ENCODE data around the gene VSIG8. TPM values are rescaled to one million over a fixed set of nuclear protein-coding genes. Genes with fewer than 3 reads are reported as not detected.

VSIG8 gene
- total and polyA plus RNA-seq, 2 of the 4 experiments (the other 2 are of a cell fraction): not detected

DNA sequence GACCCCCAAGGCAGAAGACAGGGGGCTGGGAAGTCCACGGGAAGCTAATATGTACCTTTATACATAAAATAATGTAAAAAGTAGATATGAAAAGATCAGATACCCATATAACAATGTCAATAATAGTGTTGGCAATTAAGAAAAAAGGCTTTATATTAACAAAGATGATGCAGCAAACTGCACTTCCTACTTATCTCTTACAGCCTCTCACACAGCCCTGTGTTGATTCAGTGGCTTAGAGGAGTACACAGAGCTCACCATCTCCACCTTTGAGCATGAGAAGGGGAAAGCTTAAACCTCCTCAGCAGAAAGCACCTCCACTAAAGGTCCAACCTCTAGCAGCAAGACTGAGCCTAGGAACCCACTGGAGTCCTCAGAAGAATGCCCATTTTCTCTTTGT, 7.2 kb upstream of the VSIG8 start:
- Histone ChIP-seq H4K5ac (ENCODE audit: low read depth, low read length) (peak overlapping the region; percentile 43; the same call in 1 of the 2 replicates), H2BK15ac (ENCODE audit: low read depth, low read length) (no peak overlapping the region), H4K91ac (ENCODE audit: insufficient read depth, low read depth, low read length) (no peak overlapping the region), H3K18ac (ENCODE audit: low read depth, low read length) (peak overlapping the region; percentile 64; the same call in 1 of the 2 replicates), H3K36me3 (ENCODE audit: control insufficient read depth, insufficient read depth, low read length) (no peaks in the 10 kb centered on the region), H3K27ac (ENCODE audit: insufficient read depth, low read length) (no peak overlapping the region), H3K27me3 (ENCODE audit: control insufficient read depth, insufficient read depth, low read length) (no peaks in the 10 kb centered on the region), H3K4me1 (ENCODE audit: control insufficient read depth, insufficient read depth, low read length) (peaks cover 8% of the 10 kb centered on the region), H2AK5ac (ENCODE audit: low read depth, low read length) (peak overlapping the region; percentile 0; the same call in 1 of the 2 replicates), H3K14ac (replicated peaks; ENCODE audit: low read depth, low read length) (no peak overlapping the region), H3K79me1 (ENCODE audit: low read depth in 1 of 2, low read length in 2 of 2) (no peaks in the 10 kb centered on the region), H2AFZ (replicated peaks; ENCODE audit: low read length, poor library complexity) (peak overlapping the region; percentile 79), H3K56ac (ENCODE audit: extremely low read depth, insufficient read depth, low read length) (no peak overlapping the region), H3K9ac (ENCODE audit: low read depth, low read length) (no peak overlapping the region), H2AK9ac (replicated peaks; ENCODE audit: low read depth, low read length, poor library complexity) (peak overlapping the region; percentile 92), H2BK120ac (ENCODE audit: low read depth, low read length) (no peak overlapping the region), H2BK20ac (ENCODE audit: low read depth, low read length) (no peak overlapping the region; the same call in 1 of the 2 replicates), H3K4me3 (ENCODE audit: insufficient read depth, low read depth, low read length) (no peak overlapping the region), H3K4me2 (ENCODE audit: low read depth, low read length) (no peak overlapping the region), H2BK5ac (ENCODE audit: low read depth, low read length, poor library complexity, severe bottlenecking) (no peak overlapping the region), H3K23ac (ENCODE audit: low read depth, low read length) (no peak overlapping the region; the same call in 1 of the 2 replicates), H3K9me3 (ENCODE audit: control insufficient read depth, insufficient read depth, low read length) (no peaks in the 10 kb centered on the region), H4K20me1 (ENCODE audit: insufficient read depth, low read length) (no peaks in the 10 kb centered on the region), H3K9me1 (ENCODE audit: insufficient read depth, low read length) (no peaks in the 10 kb centered on the region), H4K8ac (ENCODE audit: low read depth in 2 of 2, low read length in 2 of 2) (no peak overlapping the region; a peak in 1 of 4 replicates), H3K4ac (ENCODE audit: low read depth, low read length) (peak overlapping the region; percentile 66; the same call in 1 of the 2 replicates)
- WGBS, 2 experiments (ENCODE audit: extremely low coverage in 2 of 2, insufficient read length in 1 of 2): no CpG with 5 or more reads among the region's 1 CpG
- CTCF ChIA-PET: no interaction called here
- BruUV-seq (replicated peaks): no TSS peak
- no peak for ATAC-seq (ENCODE audit: low read depth)
- dilution Hi-C loops (cut with HindIII; ENCODE audit: low sequenced_read_pairs, unreplicated experiment) (no loop called here), in situ Hi-C loops (cut with MboI; ENCODE audit: low sequenced_read_pairs) (no loop called here), intact Hi-C loops (cut with micrococcal nuclease) (no loop called here)
- POLR2A ChIA-PET (ENCODE audit: unreplicated experiment): no interaction called here
- TF ChIP-seq CEBPB (IDR thresholded peaks at IDR 0.05; ENCODE audit: low read depth, low read length) (no peak), RAD21 (IDR thresholded peaks at IDR 0.05; ENCODE audit: low read length) (no peak), BHLHE40 (IDR thresholded peaks at IDR 0.05; ENCODE audit: low read depth, low read length) (no peak), MXI1 (IDR thresholded peaks at IDR 0.05; ENCODE audit: borderline replicate concordance, low read depth, low read length) (no peak), RCOR1 (IDR thresholded peaks at IDR 0.05; ENCODE audit: insufficient replicate concordance, low read length) (no peak)
- TF ChIP-seq, protein P1, sequence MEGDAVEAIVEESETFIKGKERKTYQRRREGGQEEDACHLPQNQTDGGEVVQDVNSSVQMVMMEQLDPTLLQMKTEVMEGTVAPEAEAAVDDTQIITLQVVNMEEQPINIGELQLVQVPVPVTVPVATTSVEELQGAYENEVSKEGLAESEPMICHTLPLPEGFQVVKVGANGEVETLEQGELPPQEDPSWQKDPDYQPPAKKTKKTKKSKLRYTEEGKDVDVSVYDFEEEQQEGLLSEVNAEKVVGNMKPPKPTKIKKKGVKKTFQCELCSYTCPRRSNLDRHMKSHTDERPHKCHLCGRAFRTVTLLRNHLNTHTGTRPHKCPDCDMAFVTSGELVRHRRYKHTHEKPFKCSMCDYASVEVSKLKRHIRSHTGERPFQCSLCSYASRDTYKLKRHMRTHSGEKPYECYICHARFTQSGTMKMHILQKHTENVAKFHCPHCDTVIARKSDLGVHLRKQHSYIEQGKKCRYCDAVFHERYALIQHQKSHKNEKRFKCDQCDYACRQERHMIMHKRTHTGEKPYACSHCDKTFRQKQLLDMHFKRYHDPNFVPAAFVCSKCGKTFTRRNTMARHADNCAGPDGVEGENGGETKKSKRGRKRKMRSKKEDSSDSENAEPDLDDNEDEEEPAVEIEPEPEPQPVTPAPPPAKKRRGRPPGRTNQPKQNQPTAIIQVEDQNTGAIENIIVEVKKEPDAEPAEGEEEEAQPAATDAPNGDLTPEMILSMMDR (conservative IDR thresholded peaks at IDR 0.05; ENCODE audit: low read depth, low read length): no peak
- no peak for DNase-seq

Data from IMR-90 (cell line).